Measurements from ENCODE around the gene RHBDF1. TPM values are rescaled to one million over a fixed set of nuclear protein-coding genes. Genes with fewer than 3 reads are reported as not detected.
A peak's percentile ranks its signal among the peaks of the same experiment; 100 is the strongest.

RHBDF1 gene
- total RNA-seq, 1 donor from 2014 or later, result 86.9 TPM

DNA sequence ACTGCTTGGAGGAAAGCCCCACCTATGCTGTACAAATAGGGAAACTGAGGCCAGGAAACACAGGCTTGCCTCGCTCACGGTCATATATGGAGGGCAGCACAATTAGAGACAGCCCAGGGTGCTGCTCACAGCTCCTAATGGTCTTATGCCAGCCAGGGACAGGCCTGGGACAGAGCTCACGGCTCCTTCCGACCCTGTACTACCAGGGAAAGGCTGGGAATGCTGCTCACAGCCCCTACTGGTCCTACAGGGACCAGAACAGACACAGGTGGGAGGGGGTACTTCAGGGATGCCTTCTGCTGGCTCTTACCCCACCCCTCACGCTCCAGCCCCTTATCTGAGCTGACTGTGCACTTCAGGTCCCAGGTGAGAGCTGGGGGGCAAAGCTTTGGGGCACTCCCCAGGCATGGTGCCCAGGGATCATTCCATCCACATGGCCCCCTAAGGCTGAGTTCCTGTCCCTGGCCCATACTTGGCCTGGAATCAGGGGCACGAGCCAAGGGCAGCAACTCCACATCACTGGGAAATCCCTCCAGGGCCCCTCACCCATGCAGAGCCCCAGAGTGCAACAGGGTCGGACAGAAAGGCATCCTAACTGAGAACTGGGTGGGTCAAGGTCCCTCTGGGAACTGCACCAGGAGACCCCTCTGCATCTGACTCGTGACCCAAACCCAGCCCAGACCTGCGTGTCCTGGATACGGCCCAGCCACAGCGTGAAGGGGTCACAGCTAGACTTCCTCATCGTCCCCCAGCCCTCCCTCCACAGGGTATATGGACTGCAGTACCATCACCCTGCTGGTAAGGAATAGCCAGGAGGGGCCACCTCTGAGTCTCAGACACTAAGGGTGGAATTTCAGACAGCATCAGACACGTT is 5.9 kb downstream of the RHBDF1 start:
- Histone ChIP-seq H3K9me3 (no peaks in the 10 kb centered on the region), H3K36me3 (peaks cover 0 to 33% of the 10 kb centered on the region in 2 donors), H3K27ac (peak overlapping the region; percentile 25), H3K4me1 (peaks cover 63% of the 10 kb centered on the region), H3K27me3 (no peaks in the 10 kb centered on the region), H3K4me3 (no peak overlapping the region)
- no peak for DNase-seq (ENCODE audit: extremely low spot score in 2 of 2)
- no peak for TF ChIP-seq POLR2A (IDR thresholded peaks at IDR 0.05)
- TF ChIP-seq, protein P1, sequence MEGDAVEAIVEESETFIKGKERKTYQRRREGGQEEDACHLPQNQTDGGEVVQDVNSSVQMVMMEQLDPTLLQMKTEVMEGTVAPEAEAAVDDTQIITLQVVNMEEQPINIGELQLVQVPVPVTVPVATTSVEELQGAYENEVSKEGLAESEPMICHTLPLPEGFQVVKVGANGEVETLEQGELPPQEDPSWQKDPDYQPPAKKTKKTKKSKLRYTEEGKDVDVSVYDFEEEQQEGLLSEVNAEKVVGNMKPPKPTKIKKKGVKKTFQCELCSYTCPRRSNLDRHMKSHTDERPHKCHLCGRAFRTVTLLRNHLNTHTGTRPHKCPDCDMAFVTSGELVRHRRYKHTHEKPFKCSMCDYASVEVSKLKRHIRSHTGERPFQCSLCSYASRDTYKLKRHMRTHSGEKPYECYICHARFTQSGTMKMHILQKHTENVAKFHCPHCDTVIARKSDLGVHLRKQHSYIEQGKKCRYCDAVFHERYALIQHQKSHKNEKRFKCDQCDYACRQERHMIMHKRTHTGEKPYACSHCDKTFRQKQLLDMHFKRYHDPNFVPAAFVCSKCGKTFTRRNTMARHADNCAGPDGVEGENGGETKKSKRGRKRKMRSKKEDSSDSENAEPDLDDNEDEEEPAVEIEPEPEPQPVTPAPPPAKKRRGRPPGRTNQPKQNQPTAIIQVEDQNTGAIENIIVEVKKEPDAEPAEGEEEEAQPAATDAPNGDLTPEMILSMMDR (IDR thresholded peaks at IDR 0.05), result no peak
- TF ChIP-seq POLR2AphosphoS5 (IDR thresholded peaks at IDR 0.05; ENCODE audit: insufficient read depth in 1 of 2, low read depth in 1 of 2), result no peak
- intact Hi-C loops (cut with DNase I), result no loop called here

DNA sequence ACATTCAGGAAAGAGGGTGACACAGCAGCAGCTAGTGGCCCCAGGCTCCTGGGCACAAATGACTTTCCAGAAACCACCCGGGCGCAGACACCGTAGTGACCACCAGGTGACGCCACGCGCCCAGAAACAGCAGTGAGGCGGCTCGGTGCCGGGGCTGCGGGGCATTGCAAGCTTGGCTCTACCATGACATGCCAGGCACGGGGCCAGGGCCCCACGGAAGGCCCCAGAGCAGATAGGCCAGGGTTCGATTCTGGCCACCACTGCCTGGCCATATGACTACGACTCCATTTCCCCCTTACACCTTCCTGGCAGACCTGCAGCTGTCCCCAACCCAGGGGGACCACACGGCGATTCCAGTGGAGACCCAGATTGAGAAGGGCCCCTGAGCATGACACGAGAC is 6.7 kb downstream of the RHBDF1 start:
- peak overlapping the region; percentile 25 for H3K27ac ChIP-seq
- intact Hi-C loops (cut with DNase I), result loop anchor here (2.0 kb wide), 1 partner anchor 31 kb away; no protein-coding TSS in a partner anchor
- peaks cover 0 to 41% of the 10 kb centered on the region in 2 donors for H3K36me3 ChIP-seq
- H3K4me3 ChIP-seq, result no peak overlapping the region
- H3K4me1 ChIP-seq, result peaks cover 55% of the 10 kb centered on the region
- no peaks in the 10 kb centered on the region for H3K9me3 ChIP-seq
- TF ChIP-seq POLR2A (IDR thresholded peaks at IDR 0.05), result no peak
- peak; percentile 24 to 28 for TF ChIP-seq POLR2AphosphoS5 (IDR thresholded peaks at IDR 0.05; ENCODE audit: insufficient read depth in 1 of 2, low read depth in 1 of 2)
- TF ChIP-seq, protein P1 (IDR thresholded peaks at IDR 0.05), result peak; percentile 92 to 96 (median 96)
- no peaks in the 10 kb centered on the region for H3K27me3 ChIP-seq
- no peak for DNase-seq (ENCODE audit: extremely low spot score in 2 of 2)

DNA sequence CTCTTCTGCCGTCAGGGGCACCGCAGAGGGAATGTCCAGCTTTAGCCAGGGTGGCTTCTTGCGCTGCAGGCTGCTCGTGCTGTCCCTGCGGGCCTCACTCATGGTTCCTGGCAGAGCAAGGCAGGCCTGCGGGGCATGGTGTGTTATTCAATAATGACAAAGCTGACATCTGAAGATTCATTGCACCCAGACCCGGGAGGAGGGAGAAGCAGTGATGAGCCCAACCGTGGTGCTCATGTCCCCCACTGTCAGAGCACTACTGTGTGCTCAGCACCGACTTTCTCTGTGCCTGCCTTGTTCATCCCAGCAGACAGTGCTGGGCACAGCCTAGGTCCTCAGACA is 7.5 kb downstream of the RHBDF1 start:
- H3K27ac ChIP-seq, result no peak overlapping the region
- no peak for DNase-seq (ENCODE audit: extremely low spot score in 2 of 2)
- intact Hi-C loops (cut with DNase I), result loop anchor here (2.0 kb wide), 1 partner anchor 32 kb away; no protein-coding TSS in a partner anchor
- peaks cover 47% of the 10 kb centered on the region for H3K4me1 ChIP-seq
- H3K9me3 ChIP-seq, result no peaks in the 10 kb centered on the region
- no peak overlapping the region for H3K4me3 ChIP-seq
- TF ChIP-seq POLR2AphosphoS5 (IDR thresholded peaks at IDR 0.05; ENCODE audit: insufficient read depth in 1 of 2, low read depth in 1 of 2) (no peak), POLR2A (IDR thresholded peaks at IDR 0.05) (no peak)
- TF ChIP-seq, protein P1 (IDR thresholded peaks at IDR 0.05), result no peak
- H3K27me3 ChIP-seq, result no peaks in the 10 kb centered on the region
- peaks cover 0 to 49% of the 10 kb centered on the region in 2 donors for H3K36me3 ChIP-seq

DNA sequence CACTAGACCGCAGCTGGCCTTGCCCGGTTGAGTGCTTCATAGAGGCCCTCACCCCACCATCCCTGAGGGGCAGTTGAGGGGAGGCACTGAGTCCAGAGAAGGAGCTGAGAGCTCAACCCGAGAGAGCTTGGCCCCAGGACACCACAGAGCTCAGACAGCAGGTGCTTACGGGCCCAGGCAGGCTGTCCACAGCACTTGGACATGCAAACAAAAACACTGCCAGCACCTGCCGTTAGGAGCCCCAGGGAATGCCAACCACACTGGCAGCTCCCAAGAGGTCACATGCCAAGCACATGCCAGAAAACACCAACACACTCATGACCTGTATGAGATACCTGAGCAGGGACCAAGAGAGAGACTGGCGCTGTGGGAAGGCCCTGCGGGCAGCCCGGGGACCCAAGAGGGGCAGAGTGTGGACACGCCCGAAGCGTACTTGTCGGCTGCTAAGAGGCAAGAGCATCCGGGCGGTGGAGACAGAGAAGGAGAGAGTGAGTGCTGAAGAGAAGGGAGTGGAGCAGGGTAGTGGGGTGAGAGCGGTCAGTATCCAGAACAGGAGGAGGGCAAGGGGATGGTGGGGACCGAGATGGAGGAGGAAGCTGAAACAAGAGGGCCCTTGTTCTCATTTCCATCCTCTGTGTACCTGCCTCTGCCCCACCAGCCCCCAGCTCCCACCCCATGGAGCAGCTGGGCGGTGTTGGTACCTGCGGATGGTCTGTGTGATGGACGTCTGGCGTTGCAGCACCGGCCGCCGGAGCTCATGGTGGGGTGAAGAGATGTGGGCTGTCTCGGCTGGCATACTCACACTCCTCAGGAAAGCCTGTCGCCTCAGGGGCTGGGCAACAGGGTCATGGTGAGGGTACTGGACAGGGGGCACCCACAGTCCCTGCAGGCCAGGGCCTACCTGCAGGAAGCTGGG is 8.2 kb downstream of the RHBDF1 start:
- no peaks in the 10 kb centered on the region for H3K9me3 ChIP-seq
- H3K4me3 ChIP-seq, result no peak overlapping the region
- intact Hi-C loops (cut with DNase I), result loop anchor here (2.0 kb wide), 1 partner anchor 33 kb away; no protein-coding TSS in a partner anchor
- peaks cover 40% of the 10 kb centered on the region for H3K4me1 ChIP-seq
- DNase-seq (ENCODE audit: extremely low spot score in 2 of 2), result no peak
- no peaks in the 10 kb centered on the region for H3K27me3 ChIP-seq
- H3K36me3 ChIP-seq, result peaks cover 0 to 56% of the 10 kb centered on the region in 2 donors
- no peak overlapping the region for H3K27ac ChIP-seq
- TF ChIP-seq POLR2A (IDR thresholded peaks at IDR 0.05) (no peak), POLR2AphosphoS5 (IDR thresholded peaks at IDR 0.05; ENCODE audit: insufficient read depth in 1 of 2, low read depth in 1 of 2) (no peak)
- TF ChIP-seq, protein P1 (IDR thresholded peaks at IDR 0.05), result no peak
